IPS DF 4.7 (cell line): Measurements from ENCODE around the gene EXOC4.
"Not testable (repeated sequence)": the region's sequence is repeated elsewhere in the genome, so short reads cannot be mapped to it uniquely, and the experiment has no call there.

Experiments used
- DNase-seq: peaks from one replicate; pipeline ENCODE4 v3.0.0-alpha.2; 2013; ENCODE audit warnings: low spot score; ENCODE audit errors: extremely low read depth

EXOC4 gene

GRCh38 chr7:133742709-133743538, 490.0 kb downstream of the EXOC4 start:
- DNase-seq, result no peak

GRCh38 chr7:133744451-133744850, 491.6 kb downstream of the EXOC4 start:
- no peak for DNase-seq

GRCh38 chr7:133746305-133746704, 493.4 kb downstream of the EXOC4 start:
- DNase-seq, result no peak

GRCh38 chr7:133746847-133747246, 494.0 kb downstream of the EXOC4 start:
- no peak for DNase-seq

- no peak for DNase-seq
Observed at GRCh38 chr7:133748443-133749407, 495.8 kb downstream of the EXOC4 start.

- no peak for DNase-seq
Observed at GRCh38 chr7:133750287-133750686, 497.4 kb downstream of the EXOC4 start.

GRCh38 chr7:133751079-133751478, 498.2 kb downstream of the EXOC4 start:
- no peak for DNase-seq

- DNase-seq, result no peak
Observed at GRCh38 chr7:133753513-133753912, 500.6 kb downstream of the EXOC4 start.

- DNase-seq, result no peak
Observed at GRCh38 chr7:133754708-133755107, 501.8 kb downstream of the EXOC4 start.

- no peak for DNase-seq
Observed at GRCh38 chr7:133755901-133756300, 503.0 kb downstream of the EXOC4 start.

- DNase-seq, result no peak
Observed at GRCh38 chr7:133761443-133761842, 508.6 kb downstream of the EXOC4 start.

- DNase-seq, result no peak
Observed at GRCh38 chr7:133763076-133763640, 510.3 kb downstream of the EXOC4 start.

- no peak for DNase-seq
Observed at GRCh38 chr7:133769668-133770067, 516.8 kb downstream of the EXOC4 start.

- no peak for DNase-seq
Observed at GRCh38 chr7:133770863-133771492, 518.1 kb downstream of the EXOC4 start.

GRCh38 chr7:133771788-133772419, 519.0 kb downstream of the EXOC4 start:
- DNase-seq, result no peak

GRCh38 chr7:133773601-133774000, 520.7 kb downstream of the EXOC4 start:
- no peak for DNase-seq

- DNase-seq, result no peak
Observed at GRCh38 chr7:133775201-133775600, 522.3 kb downstream of the EXOC4 start.

GRCh38 chr7:133776266-133776665, 523.4 kb downstream of the EXOC4 start:
- DNase-seq, result no peak

- no peak for DNase-seq
Observed at GRCh38 chr7:133777701-133778100, 524.8 kb downstream of the EXOC4 start.

GRCh38 chr7:133778472-133778871, 525.6 kb downstream of the EXOC4 start:
- no peak for DNase-seq

- not testable (repeated sequence) for DNase-seq
Observed at GRCh38 chr7:133779538-133779937, 526.7 kb downstream of the EXOC4 start.
